Glutamatergic neuron (in vitro differentiated cells): ENCODE results near the gene CFAP58. TPM values are rescaled to one million over a fixed set of nuclear protein-coding genes. Genes with fewer than 3 reads are reported as not detected.

Experiments
- DNase-seq: peaks from one replicate; pipeline ENCODE4 v3.0.0; 2022
- H3K27ac Mint-ChIP-seq: one replicate; pipeline ENCODE4 v1.8.0; 2020; ENCODE audit warnings: mild to moderate bottlenecking, mixed read lengths, inconsistent platforms; ENCODE audit not compliant: unreplicated experiment
- H3K27me3 Mint-ChIP-seq: one replicate; pipeline ENCODE4 v1.8.0; 2020; ENCODE audit warnings: mild to moderate bottlenecking, moderate library complexity, mixed read lengths, inconsistent platforms; ENCODE audit not compliant: unreplicated experiment
- H3K36me3 Mint-ChIP-seq: one replicate; pipeline ENCODE4 v1.8.0; 2020; ENCODE audit warnings: mild to moderate bottlenecking, mixed read lengths, inconsistent platforms; ENCODE audit not compliant: unreplicated experiment
- H3K4me1 Mint-ChIP-seq: one replicate; pipeline ENCODE4 v1.8.0; 2020; ENCODE audit warnings: mild to moderate bottlenecking, low read depth, mixed read lengths, inconsistent platforms; ENCODE audit not compliant: unreplicated experiment
- H3K4me3 Mint-ChIP-seq: one replicate; pipeline ENCODE4 v1.8.0; 2020; ENCODE audit warnings: mild to moderate bottlenecking, mixed read lengths, inconsistent platforms; ENCODE audit not compliant: unreplicated experiment
- H3K9me3 Mint-ChIP-seq: one replicate; pipeline ENCODE4 v1.8.0; 2020; ENCODE audit warnings: mild to moderate bottlenecking, moderate library complexity, mixed read lengths, inconsistent platforms; ENCODE audit not compliant: unreplicated experiment
- CTCF ChIP-seq: fragments of 200-600 bp; sonication (generic); IDR thresholded peaks from one replicate; pipeline ENCODE4 v1.5.0; 2021; ENCODE audit not compliant: partially characterized antibody, unreplicated experiment
- total RNA-seq: library from RNA; stranded (reverse); fragmentation: NEBNext Ultra II Directional; extraction: Animal tissue kit (Norgen Biotek cat#: 25700); gene quantifications from one replicate; pipeline ENCODE4 v1.2.1, GENCODE V29; 2021; ENCODE audit not compliant: unreplicated experiment

Gene CFAP58
- total RNA-seq, 1 donor from 2014 or later: 2.2 TPM

- DNase-seq: no peak
- Mint-ChIP-seq H3K9me3 (no peaks in the 10 kb centered on the region), H3K36me3 (no peaks in the 10 kb centered on the region), H3K4me1 (peaks cover 13% of the 10 kb centered on the region), H3K27ac (no peak overlapping the region), H3K27me3 (peaks cover 2% of the 10 kb centered on the region), H3K4me3 (no peak overlapping the region)
- TF ChIP-seq CTCF: no peak
Measured at GRCh38 chr10:104344219-104344618, 9.4 kb upstream of the CFAP58 start.

DNA sequence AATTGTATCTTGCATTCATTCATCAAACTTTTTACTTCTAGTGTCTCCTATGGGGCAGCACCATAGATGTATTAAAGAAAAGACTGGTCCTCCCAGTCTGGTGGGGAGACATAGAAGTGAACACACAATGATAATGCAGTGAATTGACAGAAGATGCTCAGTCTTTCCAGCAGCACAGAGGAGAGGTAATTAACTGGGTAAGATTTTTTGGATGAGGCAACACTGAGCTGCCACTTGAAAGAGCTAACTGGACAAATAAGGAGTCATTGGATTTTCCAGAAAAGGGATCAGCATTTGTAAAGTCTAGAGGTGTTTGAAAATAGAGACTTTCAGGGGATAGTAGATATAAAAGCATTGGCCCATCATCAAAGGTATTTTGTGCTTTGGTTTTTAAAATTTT is 8.1 kb upstream of the CFAP58 start:
- no peak for TF ChIP-seq CTCF
- H3K27ac Mint-ChIP-seq: no peak overlapping the region

GRCh38 chr10:104345941-104346340 is 7.7 kb upstream of the CFAP58 start:
- no peak overlapping the region for H3K27ac Mint-ChIP-seq
- no peak for TF ChIP-seq CTCF

More for the DNA sequence above, 8.1 kb upstream of the CFAP58 start:
- Mint-ChIP-seq H3K36me3 (no peaks in the 10 kb centered on the region), H3K4me3 (no peak overlapping the region), H3K4me1 (peaks cover 9% of the 10 kb centered on the region), H3K27me3 (no peaks in the 10 kb centered on the region), H3K9me3 (no peaks in the 10 kb centered on the region)
- no peak for DNase-seq

GRCh38 chr10:104347295-104348045 is 6.2 kb upstream of the CFAP58 start:
- TF ChIP-seq CTCF: no peak
- Mint-ChIP-seq H3K36me3 (no peaks in the 10 kb centered on the region), H3K4me3 (no peak overlapping the region), H3K9me3 (no peaks in the 10 kb centered on the region), H3K27ac (no peak overlapping the region), H3K4me1 (peaks cover 11% of the 10 kb centered on the region), H3K27me3 (no peaks in the 10 kb centered on the region)
- DNase-seq: no peak

More at GRCh38 chr10:104345941-104346340, 7.7 kb upstream of the CFAP58 start:
- H3K27me3 Mint-ChIP-seq: no peaks in the 10 kb centered on the region
- H3K4me1 Mint-ChIP-seq: peaks cover 9% of the 10 kb centered on the region
- no peak overlapping the region for H3K4me3 Mint-ChIP-seq
- H3K36me3 Mint-ChIP-seq: no peaks in the 10 kb centered on the region
- no peak for DNase-seq
- H3K9me3 Mint-ChIP-seq: no peaks in the 10 kb centered on the region

- DNase-seq: no peak
- Mint-ChIP-seq H3K27ac (no peak overlapping the region), H3K9me3 (no peaks in the 10 kb centered on the region), H3K36me3 (no peaks in the 10 kb centered on the region), H3K4me1 (peaks cover 13% of the 10 kb centered on the region), H3K27me3 (no peaks in the 10 kb centered on the region), H3K4me3 (no peak overlapping the region)
- TF ChIP-seq CTCF: no peak
Measured at GRCh38 chr10:104348601-104349000, 5.0 kb upstream of the CFAP58 start.
